Inflammatory macrophage treated with lipopolysaccharide for 4 hours (primary cell): Measurements from ENCODE around the gene ARHGEF26.

Experiments
- DNase-seq: peaks from one replicate; pipeline ENCODE4 v3.0.0-alpha.2; 2020

Gene ARHGEF26

DNA sequence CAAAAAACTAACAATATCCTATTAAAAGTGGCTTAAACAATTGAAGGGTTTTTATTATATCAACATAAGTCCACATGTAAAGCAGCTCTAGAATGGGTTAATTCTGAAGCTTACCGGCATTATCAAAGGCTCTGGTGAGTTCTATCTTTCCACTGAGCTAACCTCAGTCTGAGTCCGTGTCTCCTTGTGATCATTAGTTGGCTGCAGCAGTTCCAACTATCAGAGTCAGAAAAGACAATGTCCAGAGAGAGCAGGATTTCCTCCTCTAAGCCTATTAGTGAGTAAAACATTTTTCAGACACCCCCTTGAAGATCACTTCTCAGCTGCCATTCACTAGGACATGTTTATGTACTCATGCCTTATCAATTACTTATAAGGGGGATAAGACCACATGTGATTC lies 153.2 kb downstream of the ARHGEF26 start:
- DNase-seq, result no peak

DNA sequence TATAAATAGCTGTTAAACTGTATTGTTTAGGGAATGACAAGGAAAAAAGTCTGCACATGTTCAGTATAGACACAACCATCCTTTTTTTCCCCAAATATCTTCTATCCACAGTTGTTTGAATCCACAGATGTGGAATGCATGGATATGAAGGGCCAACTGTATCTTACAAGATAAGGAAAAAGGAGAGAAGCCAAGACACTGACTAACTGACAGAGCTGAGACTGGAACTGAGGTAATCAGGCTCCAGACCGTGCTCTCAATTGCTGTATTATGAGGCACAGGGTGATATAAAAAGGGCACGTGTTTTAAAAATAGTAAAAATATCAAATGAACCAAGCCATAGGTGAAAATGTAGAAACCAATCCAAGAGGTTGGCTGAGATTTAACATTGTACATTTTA lies 154.1 kb downstream of the ARHGEF26 start:
- no peak for DNase-seq

DNA sequence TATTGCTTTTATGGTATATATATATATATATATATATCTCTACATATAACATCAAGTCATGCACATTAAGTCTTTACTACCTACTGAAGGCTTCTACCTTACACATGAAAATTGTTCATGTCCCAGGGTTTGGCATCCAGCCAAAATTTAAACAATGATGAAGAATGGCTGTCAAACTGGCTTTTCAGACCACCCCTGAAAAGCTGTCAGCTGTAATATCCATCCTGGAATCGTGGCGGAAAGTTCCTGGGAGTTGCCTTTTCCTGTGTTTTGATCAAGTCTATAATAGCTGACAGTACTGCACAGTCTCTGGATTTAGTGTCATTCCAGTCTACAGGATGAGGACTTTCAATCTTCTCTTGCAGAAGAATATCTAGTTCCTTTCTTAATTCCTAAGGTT lies 154.8 kb downstream of the ARHGEF26 start:
- DNase-seq, result no peak

DNA sequence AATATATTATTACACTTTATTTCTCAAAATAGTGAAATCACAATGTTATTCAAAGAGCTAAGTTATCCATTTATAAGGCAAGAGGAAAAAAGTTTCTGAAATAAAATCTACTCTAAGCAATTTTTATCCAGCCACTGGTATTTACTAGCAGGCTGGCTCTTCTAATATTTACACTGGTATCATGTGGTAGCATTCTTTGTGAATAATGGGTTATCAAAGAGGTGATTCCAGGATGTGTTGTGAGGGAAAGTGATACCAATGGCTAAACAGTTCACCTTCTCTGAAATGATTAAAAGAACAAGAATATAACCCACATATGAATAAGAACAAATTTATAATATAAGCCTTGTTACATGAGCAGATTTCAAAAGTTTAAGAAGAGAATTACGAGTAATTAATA lies 159.0 kb downstream of the ARHGEF26 start:
- DNase-seq, result no peak

DNA sequence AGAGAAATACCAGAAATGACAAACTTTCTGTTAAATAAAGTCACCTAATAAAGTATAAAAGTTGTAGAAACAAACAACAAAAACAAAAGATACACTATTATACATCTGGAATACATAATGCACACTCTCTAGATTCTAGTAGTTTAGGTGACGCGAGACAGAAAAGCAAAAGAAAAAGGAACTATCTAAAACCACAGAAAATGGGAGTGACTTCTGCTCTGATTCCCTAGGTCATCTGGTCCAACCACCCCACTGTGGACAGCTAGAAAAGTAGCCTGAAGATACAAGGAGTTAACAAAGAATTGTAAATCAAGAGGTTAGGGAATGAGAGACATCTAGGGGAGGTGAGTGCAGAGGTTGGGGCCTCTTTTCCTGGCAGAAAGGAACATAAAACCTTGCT lies 164.0 kb downstream of the ARHGEF26 start:
- peak; percentile 52 for DNase-seq

DNA sequence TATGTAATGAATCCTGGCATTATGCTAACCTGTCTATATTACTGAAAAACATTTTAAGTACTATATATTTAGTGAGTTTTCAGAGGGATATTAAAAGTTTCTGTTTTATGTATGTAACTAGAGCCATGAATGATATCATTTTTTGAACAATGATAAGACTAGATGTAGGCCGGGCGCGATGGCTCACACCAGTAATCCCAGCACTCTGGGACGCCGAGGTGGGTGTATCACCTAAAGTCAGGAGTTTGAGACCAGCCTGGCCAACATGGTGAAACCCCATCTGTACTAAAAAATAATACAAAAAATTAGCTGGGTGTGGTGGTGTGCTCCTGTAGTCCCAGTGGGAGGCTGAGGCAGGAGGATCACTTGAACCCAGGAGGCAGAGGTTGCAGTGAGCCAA lies 169.0 kb downstream of the ARHGEF26 start:
- no peak for DNase-seq

DNA sequence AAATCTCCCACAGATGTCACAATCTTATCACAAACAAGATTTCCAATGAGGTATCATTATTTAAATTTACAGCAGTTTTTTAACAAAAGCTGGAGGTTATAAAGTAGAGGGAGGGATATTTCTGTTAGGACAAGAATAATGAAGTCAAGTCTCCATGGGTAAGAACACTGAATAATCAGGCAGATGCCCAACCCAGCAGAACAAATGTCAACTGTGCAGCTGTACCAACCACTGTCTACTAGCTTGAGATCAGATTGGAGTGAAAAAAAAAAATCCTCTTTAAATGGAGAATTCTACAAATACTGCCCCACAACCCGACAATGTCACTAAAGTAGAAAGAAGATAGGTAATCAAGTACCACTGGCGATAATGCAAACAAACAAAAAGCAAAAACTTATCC lies 172.8 kb downstream of the ARHGEF26 start:
- DNase-seq, result no peak

DNA sequence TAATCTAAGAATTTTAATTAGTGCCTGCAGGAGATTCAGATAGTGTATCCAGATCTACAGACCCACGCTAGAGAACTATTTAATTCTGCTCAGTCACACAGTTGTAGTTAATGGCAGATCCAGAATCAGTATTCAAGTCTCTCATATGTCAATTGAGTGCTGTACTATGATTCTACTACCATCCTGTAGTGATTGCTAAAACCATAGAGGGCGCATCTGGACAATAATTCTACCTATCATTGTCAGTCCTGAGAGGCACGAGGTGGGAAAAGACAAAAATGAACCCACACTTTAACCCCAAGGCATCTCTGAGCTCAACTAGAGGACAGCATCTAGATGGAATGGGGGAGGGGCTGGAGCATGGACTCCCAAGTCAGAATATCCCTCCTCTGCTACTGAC lies 180.4 kb downstream of the ARHGEF26 start:
- no peak for DNase-seq

DNA sequence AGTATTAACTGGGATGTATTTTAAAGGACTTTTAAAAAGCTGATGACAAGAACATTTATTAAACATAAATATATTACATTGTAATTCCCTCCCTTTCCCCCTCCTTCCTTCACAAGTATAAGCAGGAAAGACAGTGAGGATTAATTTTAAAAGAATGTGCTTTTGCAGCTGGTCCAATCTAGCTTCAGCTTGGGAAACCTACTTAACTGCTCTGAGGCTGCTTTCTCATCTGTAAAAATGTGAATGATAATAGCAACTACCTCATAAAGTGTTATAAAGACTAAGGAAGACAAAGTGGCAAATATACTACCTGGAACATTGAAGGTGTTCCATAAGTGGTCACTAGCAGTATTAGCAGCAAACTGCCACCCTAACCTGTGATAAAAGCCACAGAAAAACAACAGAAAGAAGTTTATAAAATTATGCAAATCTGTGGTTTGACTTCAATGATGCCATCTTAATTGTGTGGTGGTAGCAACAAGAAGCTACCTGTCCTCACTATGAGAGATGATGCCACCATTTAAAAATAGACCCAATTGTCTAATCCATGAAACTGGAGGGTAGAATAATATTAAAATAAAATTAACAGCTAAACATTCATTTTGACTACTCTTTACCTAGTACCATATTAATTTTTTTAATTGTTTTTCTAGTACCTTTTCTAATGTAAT lies 183.1 kb downstream of the ARHGEF26 start:
- DNase-seq, result no peak

DNA sequence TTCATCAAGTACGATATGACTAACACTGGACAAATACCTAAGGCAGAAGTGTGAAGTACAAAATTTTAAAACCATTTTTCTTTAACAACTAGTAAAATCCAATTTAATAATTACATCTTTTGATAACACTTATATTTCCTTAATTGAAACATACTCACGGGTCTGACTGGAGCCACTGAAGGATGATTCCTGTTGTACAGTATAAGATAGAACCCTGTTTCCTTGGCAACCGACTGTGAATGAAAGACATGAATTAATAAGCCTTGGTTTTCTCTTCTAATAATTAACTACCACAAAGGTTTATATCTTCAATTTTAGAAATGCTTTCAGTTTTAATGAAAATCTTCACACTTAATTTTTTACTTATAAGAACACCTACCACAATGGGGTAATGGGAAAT lies 183.7 kb downstream of the ARHGEF26 start:
- DNase-seq, result no peak

DNA sequence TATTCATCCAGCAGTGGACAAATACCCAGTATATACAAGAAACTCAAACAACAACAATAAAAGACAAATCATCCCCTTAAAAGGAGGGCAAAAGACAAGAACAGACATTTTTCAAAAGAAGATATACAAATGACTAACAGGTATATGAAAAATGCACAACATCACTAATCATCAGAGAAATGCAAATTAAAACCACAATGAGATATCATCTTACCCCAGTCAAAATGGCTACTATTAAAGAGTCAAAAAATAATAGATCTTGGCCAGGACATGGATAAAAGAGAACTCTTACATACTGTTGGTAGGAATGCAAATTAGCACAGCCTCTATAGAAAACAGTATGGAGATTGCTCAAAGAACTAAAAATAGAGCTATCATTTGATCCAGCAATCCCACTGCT lies 186.2 kb downstream of the ARHGEF26 start:
- no peak for DNase-seq
